Astrocyte of the spinal cord (primary cell): Measurements from ENCODE around the gene NDRG2.

Experiments
- DNase-seq: peaks from one replicate; pipeline ENCODE4 v3.0.0; 2011; ENCODE audit warnings: low read depth, low spot score
- H3K4me3 ChIP-seq: 2 replicates; pipeline ENCODE4 v1.5.1; 2011; ENCODE audit warnings: low read depth, mild to moderate bottlenecking, low read length, moderate library complexity
- CTCF ChIP-seq: IDR thresholded peaks from 2 replicates; pipeline ENCODE4 v1.5.1; 2012; ENCODE audit warnings: low read depth, mild to moderate bottlenecking, low read length, inconsistent platforms
- in situ Hi-C: cut with HindIII; loops from 2 replicates; pipeline ENCODE4 v1.10.0; 2017; ENCODE audit warnings: low sequenced_read_pairs

The NDRG2 gene

GRCh38 chr14:21025371-21026273 lies 761 bp upstream of the NDRG2 start:
- no peak for DNase-seq
- in situ Hi-C loops = no loop called here
- no peak for TF ChIP-seq CTCF
- H3K4me3 ChIP-seq = peak overlapping the region; percentile 42

GRCh38 chr14:21023817-21024584 lies 860 bp downstream of the NDRG2 start:
- no peak for TF ChIP-seq CTCF
- DNase-seq = no peak
- in situ Hi-C loops = no loop called here
- H3K4me3 ChIP-seq = peak overlapping the region; percentile 42

GRCh38 chr14:21023174-21023573 lies 1.7 kb downstream of the NDRG2 start:
- in situ Hi-C loops = no loop called here
- no peak overlapping the region for H3K4me3 ChIP-seq
- no peak for DNase-seq
- no peak for TF ChIP-seq CTCF

GRCh38 chr14:21022686-21023085 lies 2.2 kb downstream of the NDRG2 start:
- no peak for TF ChIP-seq CTCF
- DNase-seq = no peak
- in situ Hi-C loops = no loop called here
- H3K4me3 ChIP-seq = no peak overlapping the region

GRCh38 chr14:21020977-21021545 lies 3.8 kb downstream of the NDRG2 start:
- no peak for DNase-seq
- in situ Hi-C loops = no loop called here
- H3K4me3 ChIP-seq = no peak overlapping the region
- no peak for TF ChIP-seq CTCF

- no peak overlapping the region for H3K4me3 ChIP-seq
- in situ Hi-C loops = no loop called here
- TF ChIP-seq CTCF = no peak
- DNase-seq = no peak
These were observed 5.5 kb downstream of the NDRG2 start for GRCh38 chr14:21019366-21019765.
